Activated CD4-positive, alpha-beta T cell treated with anti-CD3 and anti-CD28 coated beads for 4 hours (primary cell): Measurements from ENCODE around the gene HDAC11.

Source experiments
- DNase-seq, 2 donors: peaks; one replicate each; pipeline ENCODE4 v3.0.0-alpha.2; 2020

Gene HDAC11

GRCh38 chr3:13544951-13545651 is 65.0 kb downstream of the HDAC11 start:
- no peak for DNase-seq

- DNase-seq, result no peak
These were observed 65.9 kb downstream of the HDAC11 start for GRCh38 chr3:13545952-13546454.

GRCh38 chr3:13546667-13547171 is 66.6 kb downstream of the HDAC11 start:
- no peak for DNase-seq

GRCh38 chr3:13547591-13548371 is 67.7 kb downstream of the HDAC11 start:
- DNase-seq, result no peak

- peak in 1 of 2 donors; percentile 12 for DNase-seq
These were observed 68.9 kb downstream of the HDAC11 start, which contains the start of gene FBLN2 for GRCh38 chr3:13548696-13549622. Gene FBLN2, plus strand, starts transcription at chr3:13549125. Its CDS starts 21,231 bp downstream, at chr3:13570356.

- no peak for DNase-seq
These were observed 69.7 kb downstream of the HDAC11 start for GRCh38 chr3:13549623-13550422.

GRCh38 chr3:13550423-13550690 is 70.3 kb downstream of the HDAC11 start:
- no peak for DNase-seq

- no peak for DNase-seq
These were observed 70.8 kb downstream of the HDAC11 start for GRCh38 chr3:13550791-13551360.

GRCh38 chr3:13552857-13553652 is 72.9 kb downstream of the HDAC11 start:
- DNase-seq, result no peak

- DNase-seq, result no peak
These were observed 73.6 kb downstream of the HDAC11 start for GRCh38 chr3:13553686-13554085.

GRCh38 chr3:13555753-13556152 is 75.6 kb downstream of the HDAC11 start:
- no peak for DNase-seq
